Activated CD4-positive, alpha-beta T cell treated with anti-CD3 and anti-CD28 coated beads, Interleukin-2, amount 50 U/mL, for 4 hours (primary cell): ENCODE data around the gene QPCT.
"Not testable (repeated sequence)": the region's sequence is repeated elsewhere in the genome, so short reads cannot be mapped to it uniquely, and the experiment has no call there.

Source experiments
- DNase-seq, 2 experiments: peaks; one replicate each; pipeline ENCODE4 v3.0.0-alpha.2; 2020

The QPCT gene

GRCh38 chr2:37361994-37362698 is 17.7 kb downstream of the QPCT start:
- DNase-seq = no peak

DNA sequence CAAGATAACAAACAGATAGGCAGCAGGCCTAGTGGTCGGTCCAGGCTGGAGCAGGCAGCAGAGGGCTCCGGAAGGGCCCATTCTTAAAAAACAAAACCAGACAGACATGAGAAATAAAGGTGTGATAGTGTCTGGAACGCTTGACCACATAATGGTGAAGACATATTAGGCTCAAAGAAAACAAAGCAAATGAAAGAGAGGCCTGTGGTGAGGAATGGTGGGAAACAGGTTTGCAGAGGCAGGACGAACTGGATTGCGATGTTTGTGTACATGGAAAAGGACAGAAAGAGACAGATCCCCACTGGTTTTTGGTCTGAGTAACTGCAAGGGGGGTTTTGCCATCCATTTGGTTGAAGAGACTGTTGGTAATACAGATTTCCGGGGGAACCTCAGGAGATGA is 19.9 kb downstream of the QPCT start:
- no peak for DNase-seq

- DNase-seq = no peak
Observed at GRCh38 chr2:37365669-37366068, 21.2 kb downstream of the QPCT start.

DNA sequence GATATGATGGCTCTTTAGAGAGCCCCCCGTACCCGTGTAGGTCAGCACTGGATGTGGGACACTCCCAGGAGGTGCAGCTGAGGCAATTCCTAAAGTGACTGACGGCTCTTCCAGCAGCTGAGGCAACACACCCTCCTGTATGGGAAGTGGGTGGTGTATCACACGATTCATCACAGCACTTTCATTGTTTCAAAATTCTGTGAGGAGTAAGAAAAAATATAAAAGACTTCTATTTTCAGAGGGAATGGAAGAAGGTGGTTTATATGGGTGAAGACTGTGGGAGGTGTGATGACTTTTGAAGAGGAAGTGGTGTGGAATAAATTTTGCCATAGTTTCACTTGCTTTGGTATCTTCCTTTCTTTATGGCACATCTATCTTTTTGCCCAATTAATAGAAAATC is 22.3 kb downstream of the QPCT start:
- DNase-seq = no peak

- no peak for DNase-seq
Observed at GRCh38 chr2:37367310-37367709, 22.9 kb downstream of the QPCT start.

- peak in 1 of 2 experiments; percentile 20 for DNase-seq
Observed at GRCh38 chr2:37367984-37368383, 23.6 kb downstream of the QPCT start.

DNA sequence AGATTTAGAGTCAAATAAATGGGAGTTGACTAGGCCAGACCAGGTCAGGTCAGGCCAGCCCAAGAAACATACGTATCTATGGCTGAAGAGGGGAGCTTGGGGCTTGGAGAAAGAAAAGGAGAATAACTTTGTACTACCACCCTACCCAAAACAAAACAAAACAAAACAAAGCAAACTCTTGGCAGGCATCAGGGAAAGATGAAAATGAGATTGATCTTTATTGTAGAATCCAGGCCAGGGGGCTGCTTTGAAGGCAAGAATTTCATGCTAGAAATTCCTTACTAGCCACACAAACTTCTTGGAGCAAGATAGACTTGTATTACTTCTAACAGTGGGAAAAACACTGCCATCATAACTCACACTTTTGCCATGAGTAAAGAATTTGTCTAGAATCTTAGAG is 26.2 kb downstream of the QPCT start:
- DNase-seq = no peak

GRCh38 chr2:37372000-37372399 is 27.6 kb downstream of the QPCT start:
- DNase-seq = no peak

DNA sequence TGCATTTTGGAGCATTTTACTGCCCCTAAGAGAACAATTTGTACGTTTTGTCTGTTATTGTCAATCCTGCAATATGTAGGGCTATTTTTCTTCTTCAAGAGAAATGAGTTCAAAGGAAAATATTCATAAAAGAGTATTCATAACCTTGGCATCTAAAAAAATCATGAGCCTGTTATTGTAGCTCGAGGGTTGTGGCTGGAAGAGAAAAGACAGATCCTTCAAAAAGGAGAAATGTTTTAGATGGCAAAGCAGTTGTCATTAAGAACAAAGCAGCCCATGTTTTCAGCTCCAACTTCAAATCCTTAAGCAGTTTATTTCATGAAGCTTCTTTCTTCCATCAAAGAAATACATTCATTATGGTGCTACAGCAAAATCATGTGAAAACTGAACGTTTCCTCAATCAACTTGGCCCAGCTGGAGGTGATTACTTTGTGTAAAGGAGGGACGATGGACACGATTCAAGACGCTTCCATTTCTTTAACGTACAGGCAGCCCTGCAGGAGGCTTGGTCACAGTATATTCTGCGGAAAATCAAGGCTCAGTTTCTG is 31.4 kb downstream of the QPCT start:
- no peak for DNase-seq

- DNase-seq = peak in 1 of 2 experiments; percentile 26
Observed at GRCh38 chr2:37376421-37377186, 32.2 kb downstream of the QPCT start.

DNA sequence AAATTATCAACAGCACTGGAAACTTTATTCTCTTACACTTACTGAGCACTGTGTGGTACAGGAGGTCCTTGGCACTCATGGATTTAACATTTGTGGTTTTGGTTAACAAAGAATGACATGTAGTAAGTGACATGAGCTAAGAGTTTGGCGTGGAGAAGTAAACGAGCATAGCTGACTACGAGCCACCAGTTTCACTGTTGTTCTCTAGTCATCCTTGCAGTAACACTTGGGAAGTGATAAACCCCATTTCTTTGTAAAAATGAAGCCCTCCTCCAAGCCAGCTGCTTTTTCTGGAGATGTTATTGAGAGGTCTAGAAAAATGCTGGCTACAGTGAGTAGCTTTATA is 32.7 kb downstream of the QPCT start:
- DNase-seq = no peak

- no peak for DNase-seq
Observed at GRCh38 chr2:37378411-37378810, 34.0 kb downstream of the QPCT start.

- no peak for DNase-seq
Observed at GRCh38 chr2:37379881-37380296, 35.5 kb downstream of the QPCT start.

GRCh38 chr2:37380787-37381186 is 36.4 kb downstream of the QPCT start:
- DNase-seq = not testable (repeated sequence)

GRCh38 chr2:37384261-37384660 is 39.8 kb downstream of the QPCT start:
- DNase-seq = not testable (repeated sequence)

DNA sequence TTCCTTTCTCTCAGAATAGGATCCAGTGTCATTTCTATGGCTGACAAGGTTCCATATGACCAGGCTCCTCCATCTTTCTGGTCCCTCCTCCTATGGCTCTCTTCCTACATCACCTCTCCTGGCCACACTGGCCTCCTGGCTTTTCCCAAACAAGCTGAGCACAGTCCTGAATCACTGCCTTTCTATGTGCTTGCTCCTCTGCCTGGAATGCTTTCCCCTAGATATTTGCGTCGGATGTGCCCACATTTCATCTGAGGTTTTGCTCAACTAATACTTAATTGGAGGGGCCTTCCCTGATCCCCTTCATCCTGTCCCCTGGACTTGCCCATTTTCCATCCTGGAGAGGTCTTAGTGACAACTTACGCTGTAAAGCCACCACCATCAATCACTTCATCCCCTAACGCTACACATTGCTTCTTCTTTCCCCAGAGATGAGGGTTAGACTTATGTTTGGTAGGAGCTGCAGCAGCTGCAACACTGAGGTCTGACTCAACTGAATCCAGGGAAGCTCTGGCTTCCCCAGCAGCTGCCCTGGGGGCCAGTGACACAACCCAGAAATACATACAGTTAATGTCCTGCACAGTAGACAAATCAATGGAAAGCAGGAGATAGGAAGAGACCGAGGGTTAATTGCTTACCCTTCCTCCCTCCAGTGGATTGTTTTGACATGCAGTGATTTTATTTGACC is 42.9 kb downstream of the QPCT start:
- DNase-seq = no peak

- no peak for DNase-seq
Observed at GRCh38 chr2:37388074-37388473, 43.6 kb downstream of the QPCT start.

- DNase-seq = no peak
Observed at GRCh38 chr2:37389395-37389794, 45.0 kb downstream of the QPCT start.

- peak; percentile 48 to 49 for DNase-seq
Observed at GRCh38 chr2:37389989-37390765, 45.7 kb downstream of the QPCT start.

- DNase-seq = no peak
Observed at GRCh38 chr2:37390777-37391176, 46.3 kb downstream of the QPCT start.

GRCh38 chr2:37391711-37392110 is 47.3 kb downstream of the QPCT start:
- no peak for DNase-seq

DNA sequence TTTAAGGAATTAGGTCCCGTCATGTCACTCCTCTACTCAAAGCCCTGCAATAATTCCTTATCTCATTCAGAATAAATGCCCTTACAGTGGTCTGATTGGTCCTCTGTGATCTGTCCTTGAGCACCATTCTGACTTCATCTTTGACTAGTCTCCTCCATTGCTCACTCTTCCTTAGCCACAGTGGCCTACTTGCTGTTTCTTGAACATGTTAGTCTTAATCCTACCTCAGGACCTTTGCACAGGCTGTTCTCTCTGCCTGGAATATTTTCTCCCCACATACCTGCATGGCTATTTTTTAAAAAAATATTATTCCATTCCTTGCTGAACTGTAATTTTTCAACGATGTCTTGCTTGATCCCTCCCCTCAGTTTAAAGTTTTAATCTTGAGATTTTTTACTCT is 48.0 kb downstream of the QPCT start:
- DNase-seq = no peak

GRCh38 chr2:37394263-37394662 is 49.8 kb downstream of the QPCT start:
- no peak for DNase-seq
